Adipose tissue (tissue), 3 donors: ENCODE measurements around the gene EML2. TPM values are rescaled to one million over a fixed set of nuclear protein-coding genes. Genes with fewer than 3 reads are reported as not detected.
"Not testable (repeated sequence)": the region's sequence is repeated elsewhere in the genome, so short reads cannot be mapped to it uniquely, and the experiment has no call there.

Experiments
- H3K27ac ChIP-seq: one replicate; pipeline ENCODE4 v1.5.1; 2013; ENCODE audit warnings: low read depth, low read length
- WGBS, 3 donors: extraction: QIAGEN DNeasy Blood & Tissue Kit; methylation state at CpG; one replicate each; pipeline ENCODE4 v1.1.7; 2013; 5-methylcytosine and 5-hydroxymethylcytosine counted together
- polyA plus RNA-seq, 3 donors: library from polyadenylated mRNA; stranded (reverse); fragments of 200-250 nt; gene quantifications; one replicate each; pipeline ENCODE4 v1.2.3, GENCODE V29; 2013
- donor health status: healthy with polysubstance abuse.
- donor health status: Bipolar disorder and iron deficiency.
- donor health status: healthy.

EML2 gene
- polyA plus RNA-seq, 3 donors: 17.5 to 29.2 (median 22.3) TPM

GRCh38 chr19:45632468-45633196 is 6.6 kb downstream of the EML2 start:
- whole genome bisulfite sequencing, 3 donors: 57 to 66% (median 61%) methylated on average over 27 of the region's 27 CpGs
- no peak overlapping the region for H3K27ac ChIP-seq

- WGBS, 3 donors: 91 to 96% (median 95%) methylated on average over 2 of the region's 2 CpGs
- H3K27ac ChIP-seq: no peak overlapping the region
These were observed 8.7 kb downstream of the EML2 start for GRCh38 chr19:45630463-45630862.

GRCh38 chr19:45629704-45630103 is 9.5 kb downstream of the EML2 start:
- no peak overlapping the region for H3K27ac ChIP-seq
- 76 to 97% (median 91%) methylated on average over 4 of the region's 4 CpGs for whole genome bisulfite sequencing, 3 donors

- WGBS, 3 donors: 97 to 98% (median 98%) methylated on average over 7 of the region's 7 CpGs
- H3K27ac ChIP-seq: not testable (repeated sequence)
These were observed 11.0 kb downstream of the EML2 start for GRCh38 chr19:45628219-45628618.

GRCh38 chr19:45623984-45624383 is 15.2 kb downstream of the EML2 start:
- H3K27ac ChIP-seq: no peak overlapping the region
- 90 to 95% (median 95%) methylated on average over 1 of the region's 1 CpG for WGBS, 3 donors

- no peak overlapping the region for H3K27ac ChIP-seq
- WGBS, 3 donors: 90% methylated on average over 5 to 6 of the region's 6 CpGs
These were observed 17.2 kb downstream of the EML2 start for GRCh38 chr19:45621976-45622503.

- no peak overlapping the region for H3K27ac ChIP-seq
- 89 to 93% (median 92%) methylated on average over 15 to 17 of the region's 17 CpGs for WGBS, 3 donors
These were observed 17.8 kb downstream of the EML2 start for GRCh38 chr19:45621389-45621788.

GRCh38 chr19:45616704-45617017 is 22.5 kb downstream of the EML2 start:
- 85 to 91% (median 91%) methylated on average over 9 to 10 of the region's 10 CpGs for WGBS, 3 donors
- no peak overlapping the region for H3K27ac ChIP-seq

- no peak overlapping the region for H3K27ac ChIP-seq
- 37 to 61% (median 58%) methylated on average over 32 to 37 of the region's 37 CpGs for WGBS, 3 donors
These were observed 23.1 kb downstream of the EML2 start for GRCh38 chr19:45615795-45616703.

- 88 to 93% (median 93%) methylated on average over 9 of the region's 9 CpGs for WGBS, 3 donors
- H3K27ac ChIP-seq: not testable (repeated sequence)
These were observed 24.1 kb downstream of the EML2 start for GRCh38 chr19:45615056-45615455.

- 67 to 81% (median 69%) methylated on average over 10 of the region's 10 CpGs for WGBS, 3 donors
- no peak overlapping the region for H3K27ac ChIP-seq
These were observed 25.1 kb downstream of the EML2 start for GRCh38 chr19:45613926-45614725.

GRCh38 chr19:45608948-45609347 is 30.2 kb downstream of the EML2 start:
- WGBS, 3 donors: 91 to 98% (median 95%) methylated on average over 6 of the region's 6 CpGs
- no peak overlapping the region for H3K27ac ChIP-seq

GRCh38 chr19:45607071-45608029 is 31.8 kb downstream of the EML2 start:
- no peak overlapping the region for H3K27ac ChIP-seq
- WGBS, 3 donors: 13 to 14% (median 14%) methylated on average over 28 of the region's 28 CpGs

GRCh38 chr19:45601524-45602374 is 37.4 kb downstream of the EML2 start, which contains the start of gene GPR4:
Gene GPR4 (minus strand): TSS chr19:45602212. CDS start chr19:45591866, 10,346 bp downstream.
- H3K27ac ChIP-seq: no peak within 1 kb of the TSS
- WGBS, 3 donors: 2 to 3% (median 3%) methylated on average over 36 to 52 of the region's 52 CpGs

- H3K27ac ChIP-seq: no peak overlapping the region
- 16 to 21% (median 18%) methylated on average over 10 of the region's 10 CpGs for WGBS, 3 donors
These were observed 38.1 kb downstream of the EML2 start for GRCh38 chr19:45601115-45601514.

- no peak overlapping the region for H3K27ac ChIP-seq
- WGBS, 3 donors: 32 to 44% (median 39%) methylated on average over 5 of the region's 5 CpGs
These were observed 38.8 kb downstream of the EML2 start for GRCh38 chr19:45600340-45600885.
